NCI-H1105 (cell line): Measurements from ENCODE around the gene JAKMIP1.

Experiments used
- DNase-seq: peaks from one replicate; lab custom pipeline; 2025; lab: John Stamatoyannopoulos, UW

The JAKMIP1 gene

DNA sequence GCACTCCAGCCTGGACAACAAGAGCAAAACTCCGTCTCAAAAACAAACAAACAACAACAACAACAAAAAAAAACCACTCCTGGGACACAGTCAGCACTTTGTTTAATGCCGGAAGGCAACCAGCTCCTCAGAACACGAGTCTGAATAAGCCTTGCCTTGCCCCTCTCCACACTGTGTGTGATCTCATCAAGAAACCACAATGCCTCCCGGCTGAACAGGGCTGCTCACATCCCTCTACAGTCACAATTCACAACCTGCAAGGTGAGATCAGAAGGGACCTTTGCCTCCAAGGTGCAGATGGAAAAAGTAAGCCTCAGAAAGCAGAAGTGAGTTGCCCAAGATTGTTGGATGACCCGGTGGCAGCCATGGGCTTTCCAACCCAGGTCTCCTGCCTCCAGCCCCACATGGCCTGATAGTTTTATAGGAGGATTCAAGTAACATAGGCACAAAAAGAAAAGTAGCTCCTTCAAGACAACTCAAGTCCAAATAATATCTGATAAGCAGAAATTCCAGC lies 80.8 kb downstream of the JAKMIP1 start:
- DNase-seq: no peak

- no peak for DNase-seq
Measured at GRCh38 chr4:6118201-6118600, 82.1 kb downstream of the JAKMIP1 start.

GRCh38 chr4:6116696-6117285 lies 83.6 kb downstream of the JAKMIP1 start:
- DNase-seq: no peak

DNA sequence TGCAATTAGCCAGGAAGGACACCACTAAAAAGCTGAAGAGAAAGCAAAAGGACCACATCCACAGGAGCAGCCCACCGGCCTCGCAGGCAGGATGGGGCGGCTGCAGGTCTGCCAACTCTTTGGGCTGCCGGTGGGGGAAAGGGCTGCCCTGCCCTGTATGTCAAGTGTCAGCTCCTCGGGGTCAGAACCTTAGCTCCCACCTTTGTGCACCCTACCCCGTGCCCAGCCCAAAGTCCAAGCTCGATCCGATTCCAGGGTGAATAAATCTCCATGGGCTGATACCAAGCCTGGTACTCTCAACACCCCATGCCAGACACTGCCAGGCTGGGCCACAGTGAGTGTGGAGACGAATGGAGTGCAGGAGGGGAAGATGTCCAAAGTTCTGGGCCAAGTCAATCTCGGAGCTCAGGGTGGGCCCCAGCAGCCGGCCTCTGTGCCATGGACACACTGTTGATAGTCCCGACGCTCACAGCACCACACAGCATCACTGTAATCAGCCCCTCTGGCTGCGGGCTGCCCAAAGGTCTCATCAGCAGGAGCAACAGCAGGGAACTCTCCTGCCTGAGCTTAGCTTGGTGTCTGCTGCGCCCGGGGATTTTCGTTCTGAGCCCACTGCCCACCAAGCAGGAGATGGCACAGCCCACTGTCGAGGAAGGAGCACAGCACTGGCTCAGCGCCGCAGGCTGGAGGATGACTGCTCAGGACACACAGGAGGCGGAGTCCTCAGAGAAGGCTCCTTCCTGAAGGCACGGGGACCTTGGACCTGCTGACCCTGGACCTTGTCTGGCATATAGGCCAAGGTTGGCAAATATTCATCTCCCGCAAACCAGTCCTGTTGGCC lies 84.4 kb downstream of the JAKMIP1 start:
- DNase-seq: no peak

DNA sequence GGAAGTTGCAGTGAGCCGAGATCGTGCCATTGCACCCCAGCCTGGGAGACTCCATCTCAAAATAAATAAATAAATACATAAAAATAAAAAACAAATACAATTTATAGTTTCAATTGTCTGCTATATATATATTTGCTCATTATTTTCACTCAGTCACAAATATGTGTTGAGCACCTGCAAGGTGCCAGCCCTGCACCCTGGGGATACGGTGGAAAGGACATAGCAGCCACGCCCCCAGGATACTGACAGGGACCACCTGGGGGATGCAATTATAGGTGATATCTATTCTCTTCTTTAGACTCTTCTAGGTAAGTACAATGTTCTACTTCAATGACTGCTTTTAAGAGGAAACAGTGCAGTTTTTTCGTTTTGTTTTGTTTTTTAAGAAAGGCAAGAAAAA lies 85.0 kb downstream of the JAKMIP1 start:
- no peak for DNase-seq

- DNase-seq: no peak
Measured at GRCh38 chr4:6114601-6115000, 85.7 kb downstream of the JAKMIP1 start.

GRCh38 chr4:6114181-6114580 lies 86.2 kb downstream of the JAKMIP1 start:
- no peak for DNase-seq

DNA sequence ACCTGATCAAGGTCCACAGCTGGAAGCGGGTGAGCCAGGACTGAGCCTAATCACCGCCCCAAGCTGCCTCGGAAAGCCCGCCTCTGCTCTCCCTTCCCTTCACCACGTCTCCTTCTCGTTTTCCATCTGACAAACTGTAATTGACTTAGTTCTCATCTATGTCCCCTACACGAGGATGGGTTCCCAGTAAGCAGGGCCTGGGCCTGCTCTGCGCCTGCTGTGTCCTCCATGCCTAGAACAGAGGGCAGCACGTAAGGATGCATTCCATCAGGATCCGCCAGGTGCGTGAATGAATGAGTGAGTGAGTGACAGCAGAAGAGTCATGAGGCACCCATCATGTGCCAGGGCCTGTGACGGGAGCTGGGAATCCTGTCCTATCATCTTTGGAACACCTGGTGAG lies 86.7 kb downstream of the JAKMIP1 start:
- no peak for DNase-seq

GRCh38 chr4:6112606-6113290 lies 87.6 kb downstream of the JAKMIP1 start:
- no peak for DNase-seq

DNA sequence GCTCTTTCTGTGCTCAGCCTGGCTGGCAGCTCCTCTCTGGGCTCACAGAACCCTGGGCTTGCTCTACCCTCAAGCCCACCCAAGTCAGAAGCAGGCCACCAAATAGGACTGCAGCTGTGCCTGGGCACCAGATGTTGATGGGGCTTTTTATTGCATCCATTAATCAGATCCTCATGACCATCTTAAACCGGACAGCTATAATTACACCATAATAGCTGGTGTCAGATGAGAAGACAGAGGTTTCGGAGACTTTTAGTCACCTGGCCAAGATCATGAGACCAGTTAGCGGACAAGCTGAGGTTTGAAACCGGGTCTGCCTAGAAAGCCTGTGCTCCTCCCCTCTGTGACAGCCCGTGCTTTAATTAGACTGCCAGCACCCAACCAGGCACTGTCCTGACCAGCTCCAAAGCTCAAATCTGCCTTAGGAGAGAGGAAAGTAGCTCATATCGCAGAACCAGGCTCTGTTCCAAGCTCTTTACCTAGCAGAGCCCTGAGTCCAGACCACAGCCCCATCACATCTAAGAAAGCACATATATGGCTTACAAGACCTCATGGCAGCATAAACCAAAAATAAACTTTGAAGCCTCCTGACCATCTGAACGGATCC lies 88.9 kb downstream of the JAKMIP1 start:
- DNase-seq: no peak

GRCh38 chr4:6110681-6111353 lies 89.5 kb downstream of the JAKMIP1 start:
- DNase-seq: no peak

DNA sequence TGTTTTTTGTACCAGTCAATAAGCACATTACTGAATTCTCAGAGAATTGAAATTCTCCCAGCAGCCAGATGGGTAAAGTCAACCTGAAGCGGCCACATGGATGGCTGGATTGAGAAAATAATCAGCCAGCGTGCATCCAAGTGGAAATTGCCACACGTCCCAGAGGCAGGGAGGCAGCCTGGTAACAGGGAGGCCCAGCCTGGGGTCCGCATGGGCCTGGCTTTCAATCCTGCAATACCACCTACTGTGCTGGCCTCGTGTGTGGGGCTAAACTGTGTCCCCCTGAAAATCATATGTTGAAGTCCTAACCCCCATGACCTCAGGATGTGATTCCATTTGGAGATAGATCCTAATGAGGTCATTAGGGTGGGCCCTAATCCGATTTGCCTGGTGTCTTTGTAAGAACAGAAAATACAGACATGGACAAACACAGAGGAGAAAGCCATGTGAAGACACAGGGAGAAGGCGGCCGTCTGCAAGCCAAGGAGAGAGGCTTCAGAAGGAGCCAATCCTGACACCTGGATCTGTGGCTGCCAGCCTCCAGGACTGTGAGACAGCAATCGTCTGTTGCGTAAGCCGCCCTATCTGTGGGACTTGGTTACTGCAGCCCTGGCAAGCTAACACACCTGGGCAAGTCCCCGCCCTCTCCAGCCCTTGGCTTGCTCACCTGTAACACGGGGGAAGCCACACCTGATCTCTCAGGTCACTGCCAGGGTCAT lies 90.3 kb downstream of the JAKMIP1 start:
- DNase-seq: no peak

DNA sequence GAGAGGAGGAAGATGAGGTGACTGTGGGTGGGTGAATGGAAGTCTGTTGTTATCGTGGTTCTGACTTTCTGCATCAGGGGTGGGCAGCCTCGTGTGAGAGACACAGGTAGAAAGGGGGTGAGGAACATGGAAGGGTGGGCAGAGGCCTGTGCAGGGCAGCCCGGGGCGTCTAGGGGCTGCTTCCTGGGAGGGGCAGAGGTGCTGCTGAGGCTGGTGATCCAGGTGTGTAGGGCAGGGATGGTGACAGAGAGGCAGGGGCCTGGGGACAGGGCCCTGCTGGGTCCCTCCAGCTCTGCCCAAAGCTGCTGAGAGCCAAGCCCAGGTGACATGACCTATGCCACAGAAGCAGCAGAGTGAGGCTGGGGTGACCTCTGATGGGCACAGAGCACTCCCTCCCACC lies 92.5 kb downstream of the JAKMIP1 start:
- DNase-seq: no peak

GRCh38 chr4:6107114-6107791 lies 93.1 kb downstream of the JAKMIP1 start:
- DNase-seq: no peak

- DNase-seq: no peak
Measured at GRCh38 chr4:6106156-6106555, 94.2 kb downstream of the JAKMIP1 start.

- DNase-seq: no peak
Measured at GRCh38 chr4:6105311-6105911, 94.9 kb downstream of the JAKMIP1 start.

GRCh38 chr4:6104541-6105130 lies 95.7 kb downstream of the JAKMIP1 start:
- DNase-seq: no peak

DNA sequence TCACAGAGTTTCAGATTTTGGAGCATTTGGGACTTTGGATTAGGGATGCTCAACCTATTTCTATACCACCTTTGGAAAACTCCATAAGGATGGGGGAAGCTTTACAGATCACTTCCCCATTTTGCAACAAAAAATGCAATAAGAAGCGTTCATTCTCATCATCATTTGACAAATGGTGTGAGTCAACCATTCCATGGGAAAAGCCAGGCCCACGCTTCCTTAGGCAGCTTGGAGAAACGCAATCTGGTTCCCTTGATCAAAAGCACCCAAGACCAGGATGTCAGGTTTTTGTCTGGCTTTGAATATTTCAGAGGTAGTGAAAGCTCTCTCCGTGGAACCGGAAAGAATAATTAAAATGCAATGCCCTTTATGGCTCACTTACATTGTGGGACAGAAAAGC lies 102.8 kb downstream of the JAKMIP1 start:
- no peak for DNase-seq

- DNase-seq: no peak
Measured at GRCh38 chr4:6095897-6096296, 104.5 kb downstream of the JAKMIP1 start.
